GM23338 (cell line): ENCODE results near the gene KRTAP5-3. TPM values are rescaled to one million over a fixed set of nuclear protein-coding genes. Genes with fewer than 3 reads are reported as not detected.

Experiments
- ATAC-seq: fragments of 200-7000 bp; cut with Tn5 transposase; 3 replicates; pipeline ENCODE4 v1.9.1; 2020
- DNase-seq: peaks from one replicate; pipeline ENCODE4 v3.0.0-alpha.2; 2015; ENCODE audit warnings: low spot score
- H2AFZ ChIP-seq: fragments of 200-600 bp; sonication (generic); 2 replicates; pipeline ENCODE4 v1.8.0; 2016; ENCODE audit warnings: antibody characterized with exemption, mild to moderate bottlenecking, moderate library complexity
- H3F3A ChIP-seq: fragments of 200-600 bp; sonication (generic); replicated peaks from 2 replicates; pipeline ENCODE4 v1.8.0; 2017; ENCODE audit warnings: antibody characterized with exemption, mixed run types, low read depth
- H3K27ac ChIP-seq: fragments of 200-600 bp; sonication (generic); 2 replicates; pipeline ENCODE4 v1.6.1; 2016; ENCODE audit warnings: low read depth
- H3K27me3 ChIP-seq: fragments of 200-600 bp; sonication (generic); 2 replicates; pipeline ENCODE4 v1.8.0; 2016; ENCODE audit warnings: mild to moderate bottlenecking, mixed run types, moderate library complexity; ENCODE audit not compliant: insufficient read depth
- H3K36me3 ChIP-seq: fragments of 200-600 bp; sonication (generic); 2 replicates; pipeline ENCODE4 v1.8.0; 2016; ENCODE audit warnings: mild to moderate bottlenecking; ENCODE audit not compliant: insufficient read depth
- H3K4me1 ChIP-seq: fragments of 200-600 bp; sonication (generic); 2 replicates; pipeline ENCODE4 v1.8.0; 2016; ENCODE audit warnings: mild to moderate bottlenecking, moderate library complexity; ENCODE audit not compliant: insufficient read depth
- H3K4me2 ChIP-seq: fragments of 200-600 bp; sonication (generic); 2 replicates; pipeline ENCODE4 v1.7.1; 2017; ENCODE audit warnings: mixed run types
- H3K4me3 ChIP-seq: fragments of 200-600 bp; sonication (generic); 2 replicates; pipeline ENCODE4 v1.6.1; 2016; ENCODE audit warnings: mixed run types
- H3K79me2 ChIP-seq: fragments of 200-600 bp; sonication (generic); replicated peaks from 2 replicates; pipeline ENCODE4 v1.8.0; 2017; ENCODE audit warnings: mild to moderate bottlenecking; ENCODE audit not compliant: insufficient read depth
- H3K9me2 ChIP-seq: fragments of 200-600 bp; sonication (generic); 2 replicates; pipeline ENCODE4 v1.8.0; 2017; ENCODE audit not compliant: insufficient read depth
- H4K20me1 ChIP-seq: fragments of 200-600 bp; sonication (generic); replicated peaks from 2 replicates; pipeline ENCODE4 v1.8.0; 2017; ENCODE audit warnings: mild to moderate bottlenecking; ENCODE audit not compliant: insufficient read depth
- H3K27ac Mint-ChIP-seq: 2 replicates; pipeline ENCODE4 v1.8.0; 2020; ENCODE audit warnings: inconsistent platforms, mild to moderate bottlenecking, moderate library complexity, mixed read lengths
- H3K27me3 Mint-ChIP-seq: 3 replicates; pipeline ENCODE4 v1.8.0; 2022; ENCODE audit warnings: low read depth, mild to moderate bottlenecking, moderate library complexity, mixed read lengths, inconsistent platforms; ENCODE audit not compliant: insufficient read depth, poor library complexity
- H3K36me3 Mint-ChIP-seq: 3 replicates; pipeline ENCODE4 v1.8.0; 2021; ENCODE audit warnings: low read depth, mild to moderate bottlenecking, inconsistent platforms, moderate library complexity, mixed read lengths
- H3K4me1 Mint-ChIP-seq: 3 replicates; pipeline ENCODE4 v1.8.0; 2020; ENCODE audit warnings: mild to moderate bottlenecking, inconsistent platforms, mixed read lengths
- H3K4me3 Mint-ChIP-seq: 3 replicates; pipeline ENCODE4 v1.8.0; 2021; ENCODE audit warnings: moderate library complexity, mild to moderate bottlenecking, inconsistent platforms, mixed read lengths
- H3K9me3 Mint-ChIP-seq: 3 replicates; pipeline ENCODE4 v1.8.0; 2020; ENCODE audit warnings: moderate library complexity, mild to moderate bottlenecking, inconsistent platforms, mixed read lengths
- CREB1 ChIP-seq: fragments of 250-450 bp; sonication (Bioruptor Pico); IDR thresholded peaks from 2 replicates; pipeline ENCODE4 v1.5.0; 2020; ENCODE audit warnings: low read depth, mild to moderate bottlenecking, moderate library complexity
- EZH2 ChIP-seq: fragments of 200-600 bp; sonication (generic); IDR thresholded peaks from one replicate; pipeline ENCODE4 v1.8.0; 2017; ENCODE audit warnings: antibody characterized with exemption, mild to moderate bottlenecking, low read depth; ENCODE audit not compliant: unreplicated experiment
- EZH2phosphoT487 ChIP-seq: fragments of 200-600 bp; sonication (generic); IDR thresholded peaks from one replicate; pipeline ENCODE4 v1.8.1; 2018; ENCODE audit warnings: antibody characterized with exemption; ENCODE audit not compliant: unreplicated experiment
- STAT1 ChIP-seq: IDR thresholded peaks from one replicate; pipeline ENCODE4 v1.6.1; 2016; ENCODE audit warnings: antibody characterized with exemption; ENCODE audit not compliant: unreplicated experiment
- polyA plus RNA-seq: library from polyadenylated mRNA; unstranded; fragments of >200 nt; fragmentation: Nextera tagmentation; extraction: Ambion mirVana; gene quantifications from 2 replicates; pipeline ENCODE4 v1.2.1, GENCODE V29; 2016
- total RNA-seq: library from RNA; depleted of rRNA; stranded (reverse); fragments of >200 nt; shearing (Covaris generic); gene quantifications from 2 replicates; pipeline ENCODE4 v1.2.3, GENCODE V29; 2014
- TF ChIP-seq, protein P1 (sequence below), 2 experiments: fragments of 200-600 bp in 1 of 2; sonication (generic) in 1 of 2; conservative IDR thresholded peaks; 2 replicates each; pipeline versions ENCODE4 v1.5.1 to v1.6.1; 2016 to 2017; ENCODE audit warnings: antibody characterized with exemption in 2 of 2, low read depth in 2 of 2, mild to moderate bottlenecking in 2 of 2, moderate library complexity in 1 of 2
- TF ChIP-seq, protein P2 (sequence below): IDR thresholded peaks from one replicate; pipeline ENCODE4 v1.6.1; 2018; ENCODE audit warnings: antibody characterized with exemption; ENCODE audit not compliant: unreplicated experiment
- TF ChIP-seq, protein P3 (sequence below): fragments of 250-450 bp; sonication (Bioruptor Pico); IDR thresholded peaks from 2 replicates; pipeline ENCODE4 v1.5.0; 2020; ENCODE audit warnings: mild to moderate bottlenecking, moderate library complexity

Gene KRTAP5-3
- total and polyA plus RNA-seq, 2 experiments from 2014 or later = not detected

DNA sequence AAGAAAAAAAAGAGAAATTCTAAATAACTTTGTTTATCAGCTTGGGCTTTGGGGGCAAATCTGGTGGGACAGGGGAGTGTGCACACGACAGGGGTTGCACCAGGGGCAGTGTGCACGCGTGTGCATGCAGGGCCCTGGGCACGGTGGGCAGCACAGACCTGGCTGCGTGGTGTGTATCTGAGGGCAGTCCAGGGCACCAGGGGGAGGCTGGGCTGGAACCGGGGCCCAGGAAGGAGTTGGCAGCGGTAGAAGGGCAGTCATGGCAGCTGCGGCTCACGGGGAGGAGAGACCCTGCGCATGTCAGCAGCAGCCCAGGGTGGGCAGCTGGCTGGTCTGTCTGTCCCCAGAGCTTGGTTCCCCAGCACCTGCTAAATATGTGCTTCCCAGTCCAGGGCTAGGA is 25.6 kb upstream of the KRTAP5-3 start:
- no peaks in the 10 kb centered on the region for H3K36me3 ChIP-seq
- no peak overlapping the region for H3K4me2 ChIP-seq
- H3K4me1 ChIP-seq = peaks cover 3% of the 10 kb centered on the region; the same call in 1 of the 2 replicates
- H3K79me2 ChIP-seq = no peaks in the 10 kb centered on the region
- Mint-ChIP-seq H3K9me3 (no peaks in the 10 kb centered on the region), H3K4me1 (peaks cover 3% of the 10 kb centered on the region; the same call in 1 of the 3 replicates), H3K36me3 (no peaks in the 10 kb centered on the region; the same call in 2 of the 3 replicates), H3K27me3 (peaks cover 21% of the 10 kb centered on the region), H3K4me3 (no peak overlapping the region), H3K27ac (no peak overlapping the region)
- H3K9me2 ChIP-seq = no peaks in the 10 kb centered on the region
- no peak overlapping the region for H2AFZ ChIP-seq
- no peak overlapping the region for H3K27ac ChIP-seq
- H3K4me3 ChIP-seq = no peak overlapping the region
- TF ChIP-seq EZH2 (no peak), STAT1 (no peak), EZH2phosphoT487 (no peak), CREB1 (CRISPR knock-in tag) (no peak)
- TF ChIP-seq, protein P1, sequence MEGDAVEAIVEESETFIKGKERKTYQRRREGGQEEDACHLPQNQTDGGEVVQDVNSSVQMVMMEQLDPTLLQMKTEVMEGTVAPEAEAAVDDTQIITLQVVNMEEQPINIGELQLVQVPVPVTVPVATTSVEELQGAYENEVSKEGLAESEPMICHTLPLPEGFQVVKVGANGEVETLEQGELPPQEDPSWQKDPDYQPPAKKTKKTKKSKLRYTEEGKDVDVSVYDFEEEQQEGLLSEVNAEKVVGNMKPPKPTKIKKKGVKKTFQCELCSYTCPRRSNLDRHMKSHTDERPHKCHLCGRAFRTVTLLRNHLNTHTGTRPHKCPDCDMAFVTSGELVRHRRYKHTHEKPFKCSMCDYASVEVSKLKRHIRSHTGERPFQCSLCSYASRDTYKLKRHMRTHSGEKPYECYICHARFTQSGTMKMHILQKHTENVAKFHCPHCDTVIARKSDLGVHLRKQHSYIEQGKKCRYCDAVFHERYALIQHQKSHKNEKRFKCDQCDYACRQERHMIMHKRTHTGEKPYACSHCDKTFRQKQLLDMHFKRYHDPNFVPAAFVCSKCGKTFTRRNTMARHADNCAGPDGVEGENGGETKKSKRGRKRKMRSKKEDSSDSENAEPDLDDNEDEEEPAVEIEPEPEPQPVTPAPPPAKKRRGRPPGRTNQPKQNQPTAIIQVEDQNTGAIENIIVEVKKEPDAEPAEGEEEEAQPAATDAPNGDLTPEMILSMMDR (conservative IDR thresholded peaks at IDR 0.05; ENCODE audit: low read depth in 2 of 2) = no peak
- TF ChIP-seq, protein P2, sequence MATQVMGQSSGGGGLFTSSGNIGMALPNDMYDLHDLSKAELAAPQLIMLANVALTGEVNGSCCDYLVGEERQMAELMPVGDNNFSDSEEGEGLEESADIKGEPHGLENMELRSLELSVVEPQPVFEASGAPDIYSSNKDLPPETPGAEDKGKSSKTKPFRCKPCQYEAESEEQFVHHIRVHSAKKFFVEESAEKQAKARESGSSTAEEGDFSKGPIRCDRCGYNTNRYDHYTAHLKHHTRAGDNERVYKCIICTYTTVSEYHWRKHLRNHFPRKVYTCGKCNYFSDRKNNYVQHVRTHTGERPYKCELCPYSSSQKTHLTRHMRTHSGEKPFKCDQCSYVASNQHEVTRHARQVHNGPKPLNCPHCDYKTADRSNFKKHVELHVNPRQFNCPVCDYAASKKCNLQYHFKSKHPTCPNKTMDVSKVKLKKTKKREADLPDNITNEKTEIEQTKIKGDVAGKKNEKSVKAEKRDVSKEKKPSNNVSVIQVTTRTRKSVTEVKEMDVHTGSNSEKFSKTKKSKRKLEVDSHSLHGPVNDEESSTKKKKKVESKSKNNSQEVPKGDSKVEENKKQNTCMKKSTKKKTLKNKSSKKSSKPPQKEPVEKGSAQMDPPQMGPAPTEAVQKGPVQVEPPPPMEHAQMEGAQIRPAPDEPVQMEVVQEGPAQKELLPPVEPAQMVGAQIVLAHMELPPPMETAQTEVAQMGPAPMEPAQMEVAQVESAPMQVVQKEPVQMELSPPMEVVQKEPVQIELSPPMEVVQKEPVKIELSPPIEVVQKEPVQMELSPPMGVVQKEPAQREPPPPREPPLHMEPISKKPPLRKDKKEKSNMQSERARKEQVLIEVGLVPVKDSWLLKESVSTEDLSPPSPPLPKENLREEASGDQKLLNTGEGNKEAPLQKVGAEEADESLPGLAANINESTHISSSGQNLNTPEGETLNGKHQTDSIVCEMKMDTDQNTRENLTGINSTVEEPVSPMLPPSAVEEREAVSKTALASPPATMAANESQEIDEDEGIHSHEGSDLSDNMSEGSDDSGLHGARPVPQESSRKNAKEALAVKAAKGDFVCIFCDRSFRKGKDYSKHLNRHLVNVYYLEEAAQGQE = no peak
- TF ChIP-seq, protein P3, sequence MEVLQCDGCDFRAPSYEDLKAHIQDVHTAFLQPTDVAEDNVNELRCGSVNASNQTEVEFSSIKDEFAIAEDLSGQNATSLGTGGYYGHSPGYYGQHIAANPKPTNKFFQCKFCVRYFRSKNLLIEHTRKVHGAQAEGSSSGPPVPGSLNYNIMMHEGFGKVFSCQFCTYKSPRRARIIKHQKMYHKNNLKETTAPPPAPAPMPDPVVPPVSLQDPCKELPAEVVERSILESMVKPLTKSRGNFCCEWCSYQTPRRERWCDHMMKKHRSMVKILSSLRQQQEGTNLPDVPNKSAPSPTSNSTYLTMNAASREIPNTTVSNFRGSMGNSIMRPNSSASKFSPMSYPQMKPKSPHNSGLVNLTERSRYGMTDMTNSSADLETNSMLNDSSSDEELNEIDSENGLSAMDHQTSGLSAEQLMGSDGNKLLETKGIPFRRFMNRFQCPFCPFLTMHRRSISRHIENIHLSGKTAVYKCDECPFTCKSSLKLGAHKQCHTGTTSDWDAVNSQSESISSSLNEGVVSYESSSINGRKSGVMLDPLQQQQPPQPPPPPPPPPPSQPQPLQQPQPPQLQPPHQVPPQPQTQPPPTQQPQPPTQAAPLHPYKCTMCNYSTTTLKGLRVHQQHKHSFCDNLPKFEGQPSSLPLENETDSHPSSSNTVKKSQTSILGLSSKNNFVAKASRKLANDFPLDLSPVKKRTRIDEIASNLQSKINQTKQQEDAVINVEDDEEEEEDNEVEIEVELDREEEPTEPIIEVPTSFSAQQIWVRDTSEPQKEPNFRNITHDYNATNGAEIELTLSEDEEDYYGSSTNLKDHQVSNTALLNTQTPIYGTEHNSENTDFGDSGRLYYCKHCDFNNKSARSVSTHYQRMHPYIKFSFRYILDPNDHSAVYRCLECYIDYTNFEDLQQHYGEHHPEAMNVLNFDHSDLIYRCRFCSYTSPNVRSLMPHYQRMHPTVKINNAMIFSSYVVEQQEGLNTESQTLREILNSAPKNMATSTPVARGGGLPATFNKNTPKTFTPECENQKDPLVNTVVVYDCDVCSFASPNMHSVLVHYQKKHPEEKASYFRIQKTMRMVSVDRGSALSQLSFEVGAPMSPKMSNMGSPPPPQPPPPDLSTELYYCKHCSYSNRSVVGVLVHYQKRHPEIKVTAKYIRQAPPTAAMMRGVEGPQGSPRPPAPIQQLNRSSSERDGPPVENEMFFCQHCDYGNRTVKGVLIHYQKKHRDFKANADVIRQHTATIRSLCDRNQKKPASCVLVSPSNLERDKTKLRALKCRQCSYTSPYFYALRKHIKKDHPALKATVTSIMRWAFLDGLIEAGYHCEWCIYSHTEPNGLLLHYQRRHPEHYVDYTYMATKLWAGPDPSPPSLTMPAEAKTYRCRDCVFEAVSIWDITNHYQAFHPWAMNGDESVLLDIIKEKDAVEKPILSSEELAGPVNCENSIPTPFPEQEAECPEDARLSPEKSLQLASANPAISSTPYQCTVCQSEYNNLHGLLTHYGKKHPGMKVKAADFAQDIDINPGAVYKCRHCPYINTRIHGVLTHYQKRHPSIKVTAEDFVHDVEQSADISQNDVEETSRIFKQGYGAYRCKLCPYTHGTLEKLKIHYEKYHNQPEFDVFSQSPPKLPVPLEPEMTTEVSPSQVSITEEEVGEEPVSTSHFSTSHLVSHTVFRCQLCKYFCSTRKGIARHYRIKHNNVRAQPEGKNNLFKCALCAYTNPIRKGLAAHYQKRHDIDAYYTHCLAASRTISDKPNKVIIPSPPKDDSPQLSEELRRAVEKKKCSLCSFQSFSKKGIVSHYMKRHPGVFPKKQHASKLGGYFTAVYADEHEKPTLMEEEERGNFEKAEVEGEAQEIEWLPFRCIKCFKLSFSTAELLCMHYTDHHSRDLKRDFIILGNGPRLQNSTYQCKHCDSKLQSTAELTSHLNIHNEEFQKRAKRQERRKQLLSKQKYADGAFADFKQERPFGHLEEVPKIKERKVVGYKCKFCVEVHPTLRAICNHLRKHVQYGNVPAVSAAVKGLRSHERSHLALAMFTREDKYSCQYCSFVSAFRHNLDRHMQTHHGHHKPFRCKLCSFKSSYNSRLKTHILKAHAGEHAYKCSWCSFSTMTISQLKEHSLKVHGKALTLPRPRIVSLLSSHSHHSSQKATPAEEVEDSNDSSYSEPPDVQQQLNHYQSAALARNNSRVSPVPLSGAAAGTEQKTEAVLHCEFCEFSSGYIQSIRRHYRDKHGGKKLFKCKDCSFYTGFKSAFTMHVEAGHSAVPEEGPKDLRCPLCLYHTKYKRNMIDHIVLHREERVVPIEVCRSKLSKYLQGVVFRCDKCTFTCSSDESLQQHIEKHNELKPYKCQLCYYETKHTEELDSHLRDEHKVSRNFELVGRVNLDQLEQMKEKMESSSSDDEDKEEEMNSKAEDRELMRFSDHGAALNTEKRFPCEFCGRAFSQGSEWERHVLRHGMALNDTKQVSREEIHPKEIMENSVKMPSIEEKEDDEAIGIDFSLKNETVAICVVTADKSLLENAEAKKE = no peak
- no peaks in the 10 kb centered on the region for H3F3A ChIP-seq
- ATAC-seq = no peak
- no peak for DNase-seq
- H4K20me1 ChIP-seq = no peaks in the 10 kb centered on the region
- no peaks in the 10 kb centered on the region for H3K27me3 ChIP-seq
